ENCODE results near the gene TIAM2.

TIAM2 gene

DNA sequence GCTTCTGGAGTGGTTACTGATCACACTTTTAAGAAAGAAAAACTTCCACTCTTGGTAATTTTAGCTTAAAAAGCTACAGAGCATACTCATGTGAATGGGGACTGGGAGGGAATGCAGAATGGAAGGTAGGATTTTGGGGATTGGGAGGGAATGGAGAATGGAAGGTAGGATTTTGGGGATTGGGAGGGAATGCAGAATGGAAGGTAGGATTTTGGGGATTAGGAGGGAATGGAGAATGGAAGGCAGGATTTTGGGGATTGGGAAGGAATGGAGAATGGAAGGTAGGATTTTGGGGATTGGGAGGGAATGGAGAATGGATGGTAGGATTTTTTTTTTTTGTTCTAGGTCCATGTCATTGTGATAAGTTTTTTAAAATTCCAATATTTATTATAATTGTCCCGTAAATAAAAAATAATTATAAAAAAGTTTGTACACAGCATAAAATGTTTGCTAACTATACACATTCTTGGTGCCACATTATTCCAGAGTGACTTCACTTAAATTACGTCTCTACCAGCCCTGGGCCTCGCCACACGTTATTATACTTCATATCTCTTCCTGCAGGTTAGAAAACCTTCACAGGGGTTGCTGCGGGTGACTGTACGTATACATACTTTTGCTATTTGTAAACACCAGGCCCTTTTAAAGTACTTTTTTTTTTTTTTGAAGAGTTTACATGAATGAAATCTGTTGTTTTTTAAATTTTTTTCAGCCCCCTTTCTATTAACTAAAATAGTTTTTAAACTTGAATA lies 127.3 kb downstream of the TIAM2 start:
- DNase-seq (ENCODE audit: low read depth in 1 of 2, low spot score in 1 of 2), result no peak

DNA sequence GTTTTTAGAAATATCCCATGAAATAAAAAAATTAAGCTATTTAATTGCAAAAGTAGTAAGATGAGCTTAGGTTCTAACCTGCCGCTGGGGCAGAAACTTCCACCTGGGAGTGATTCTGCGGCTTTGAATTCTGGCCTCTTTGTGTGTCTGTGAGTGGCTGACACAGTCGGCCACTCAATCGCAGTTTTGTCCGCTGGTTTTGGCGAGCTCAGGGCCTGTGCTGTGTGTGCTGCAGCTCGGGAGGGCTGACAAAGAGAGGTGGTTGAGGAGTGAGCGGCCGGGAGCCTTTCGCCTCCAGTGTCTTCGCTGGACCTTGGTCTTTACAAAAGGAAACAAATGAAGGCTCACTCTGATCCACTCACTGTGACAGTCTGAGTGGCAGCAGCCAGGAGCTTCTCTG lies 128.4 kb downstream of the TIAM2 start:
- DNase-seq (ENCODE audit: low read depth in 1 of 2, low spot score in 1 of 2), result no peak

DNA sequence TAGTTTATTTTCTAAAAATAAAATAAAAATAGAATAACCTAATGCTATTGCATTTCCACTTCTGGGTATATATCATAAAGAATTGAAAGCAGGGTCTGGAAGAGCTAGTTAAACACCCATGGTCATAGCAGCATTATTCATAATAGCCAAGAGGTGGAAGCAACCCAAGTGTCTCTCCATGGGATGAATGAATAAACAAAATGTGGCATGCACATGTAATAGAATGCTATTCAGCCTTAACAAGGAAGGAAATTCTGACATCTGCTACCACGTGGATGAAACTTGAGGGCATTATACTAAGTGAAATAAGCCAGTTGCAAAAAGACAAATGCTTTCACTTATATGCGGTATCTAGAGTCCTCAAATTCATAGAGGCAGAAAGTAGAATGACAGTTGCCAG lies 130.8 kb downstream of the TIAM2 start:
- no peak for DNase-seq (ENCODE audit: low read depth in 1 of 2, low spot score in 1 of 2)

DNA sequence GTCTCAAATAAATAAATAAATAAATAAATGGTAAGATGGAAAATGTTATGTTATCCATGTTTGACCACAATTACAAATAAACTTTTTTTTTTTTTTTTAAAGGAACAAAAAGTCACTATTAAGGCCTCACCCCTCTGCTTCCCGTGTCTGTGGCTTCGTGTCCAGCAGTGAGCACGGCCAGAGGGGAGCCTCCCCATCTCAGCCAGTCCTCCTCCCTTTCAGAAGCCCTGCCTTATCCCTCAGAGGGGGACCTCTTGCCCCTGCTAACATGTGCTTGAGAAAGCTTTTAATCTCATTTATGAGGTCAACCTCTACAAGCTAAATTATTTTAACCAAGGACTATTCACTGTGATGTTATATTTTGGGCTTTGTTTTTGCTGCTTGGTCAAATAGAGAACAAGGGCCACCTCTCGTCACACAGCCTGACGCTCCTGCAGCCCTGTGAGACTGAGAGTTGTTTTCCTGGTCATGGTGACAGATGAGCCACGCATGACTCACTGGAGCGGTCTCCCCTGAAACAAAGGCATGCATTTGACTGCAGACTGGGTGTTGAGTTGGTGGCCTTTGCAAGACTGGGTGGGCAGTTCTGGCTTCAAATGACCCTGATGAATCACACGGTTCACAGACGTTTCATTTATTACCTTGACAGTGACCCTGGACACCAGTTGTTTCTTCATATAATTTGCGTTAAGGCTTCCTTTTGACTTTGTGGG lies 131.8 kb downstream of the TIAM2 start:
- DNase-seq (ENCODE audit: low read depth in 1 of 2, low spot score in 1 of 2), result peak in 1 of 2 donors; percentile 15

DNA sequence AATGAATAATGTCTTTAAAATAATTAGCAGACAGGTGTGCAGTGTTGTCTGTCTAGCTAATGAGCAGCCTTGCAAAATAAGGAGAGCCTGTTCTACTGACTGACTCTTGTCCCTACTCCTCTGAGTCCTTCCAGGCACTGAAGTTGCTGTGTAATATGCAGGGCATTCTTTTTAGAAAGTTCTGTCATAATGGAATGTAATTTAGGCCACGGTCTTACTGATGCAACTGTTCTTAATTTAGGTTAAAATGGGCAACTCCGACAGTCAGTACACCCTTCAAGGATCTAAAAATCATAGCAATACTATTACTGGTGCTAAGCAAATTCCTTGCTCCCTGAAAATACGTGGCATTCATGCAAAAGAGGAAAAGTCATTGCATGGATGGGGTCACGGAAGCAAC lies 133.9 kb downstream of the TIAM2 start:
- no peak for DNase-seq (ENCODE audit: low read depth in 1 of 2, low spot score in 1 of 2)

DNA sequence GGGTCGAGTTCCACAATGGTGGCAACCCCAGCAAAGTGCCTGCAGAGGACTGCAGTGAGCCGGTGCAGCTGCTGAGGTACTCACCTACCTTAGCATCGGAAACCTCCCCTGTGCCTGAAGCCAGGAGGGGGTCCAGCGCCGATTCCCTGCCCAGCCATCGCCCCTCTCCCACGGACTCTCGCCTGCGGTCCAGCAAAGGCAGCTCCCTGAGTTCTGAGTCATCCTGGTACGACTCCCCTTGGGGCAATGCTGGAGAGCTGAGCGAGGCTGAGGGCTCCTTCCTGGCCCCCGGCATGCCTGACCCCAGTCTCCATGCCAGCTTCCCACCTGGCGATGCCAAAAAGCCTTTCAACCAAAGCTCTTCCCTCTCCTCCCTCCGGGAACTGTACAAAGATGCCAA lies 134.6 kb downstream of the TIAM2 start:
- no peak for DNase-seq (ENCODE audit: low read depth in 1 of 2, low spot score in 1 of 2)

DNA sequence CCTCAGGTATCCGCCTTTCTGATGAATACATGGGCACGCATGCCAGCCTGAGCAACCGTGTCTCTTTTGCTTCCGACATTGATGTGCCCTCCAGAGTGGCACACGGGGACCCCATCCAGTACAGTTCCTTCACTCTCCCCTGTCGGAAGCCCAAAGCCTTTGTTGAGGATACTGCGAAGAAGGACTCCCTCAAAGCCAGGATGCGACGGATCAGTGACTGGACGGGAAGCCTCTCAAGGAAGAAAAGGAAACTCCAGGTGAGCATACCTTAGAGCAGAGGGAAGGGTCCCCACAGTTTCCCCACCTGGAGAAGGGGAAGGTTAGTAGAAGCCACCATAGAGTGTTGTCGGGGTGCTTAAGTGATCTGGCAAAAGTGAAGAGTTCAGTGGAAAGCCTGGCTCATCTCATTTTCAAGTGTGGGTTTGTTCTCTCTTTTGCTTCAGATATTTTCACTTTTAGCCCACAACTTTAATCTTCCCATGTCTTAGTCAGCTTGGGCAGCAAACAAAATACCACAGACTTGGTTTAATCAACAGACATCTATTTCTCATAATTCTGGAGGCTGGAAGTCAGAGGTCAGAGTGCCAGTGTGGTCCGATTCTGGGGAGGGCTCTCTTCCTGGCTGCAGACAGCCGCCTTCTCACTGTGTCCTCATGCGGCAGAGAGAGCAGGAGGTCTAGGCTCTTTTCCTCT lies 135.2 kb downstream of the TIAM2 start:
- no peak for DNase-seq (ENCODE audit: low read depth in 1 of 2, low spot score in 1 of 2)

DNA sequence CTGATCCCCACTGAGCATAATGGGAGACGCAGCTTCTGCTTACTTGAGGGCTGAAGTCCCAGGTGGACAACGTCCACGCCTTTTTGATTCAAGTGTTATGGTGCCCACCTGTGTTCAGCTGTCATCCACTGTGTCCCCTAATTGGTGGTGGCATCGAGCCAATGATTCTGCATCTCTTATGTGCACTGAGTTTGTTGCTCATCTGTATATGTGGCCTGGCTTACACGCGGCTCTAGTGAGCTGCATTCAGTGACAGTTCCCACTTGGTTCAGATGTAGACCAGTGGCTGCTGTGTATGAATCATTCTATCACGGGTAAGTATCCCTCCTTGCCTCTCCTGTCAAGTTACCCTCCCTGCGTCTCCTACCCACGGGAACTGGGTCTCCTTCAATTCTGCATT lies 137.5 kb downstream of the TIAM2 start:
- DNase-seq (ENCODE audit: low read depth in 1 of 2, low spot score in 1 of 2), result no peak

DNA sequence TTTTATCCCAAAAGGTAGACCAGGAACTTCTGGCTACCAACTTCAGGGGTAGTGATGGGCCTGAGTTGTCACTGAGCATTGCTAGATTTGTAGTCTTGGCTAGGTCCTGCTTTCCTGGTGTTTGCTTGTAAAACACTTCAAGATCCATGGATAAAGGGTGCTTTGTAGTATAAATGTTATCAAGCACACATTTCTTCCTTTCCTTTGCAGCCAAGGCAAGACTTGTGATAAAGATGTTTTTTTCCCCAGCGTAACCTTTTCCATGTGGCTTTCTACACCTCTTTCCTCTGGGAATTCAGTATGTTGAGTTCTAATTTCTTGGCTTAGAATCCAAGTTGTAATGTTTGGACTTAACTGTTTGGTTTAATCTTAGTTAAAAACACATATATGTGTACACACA lies 145.9 kb downstream of the TIAM2 start:
- no peak for DNase-seq (ENCODE audit: low read depth in 1 of 2, low spot score in 1 of 2)

DNA sequence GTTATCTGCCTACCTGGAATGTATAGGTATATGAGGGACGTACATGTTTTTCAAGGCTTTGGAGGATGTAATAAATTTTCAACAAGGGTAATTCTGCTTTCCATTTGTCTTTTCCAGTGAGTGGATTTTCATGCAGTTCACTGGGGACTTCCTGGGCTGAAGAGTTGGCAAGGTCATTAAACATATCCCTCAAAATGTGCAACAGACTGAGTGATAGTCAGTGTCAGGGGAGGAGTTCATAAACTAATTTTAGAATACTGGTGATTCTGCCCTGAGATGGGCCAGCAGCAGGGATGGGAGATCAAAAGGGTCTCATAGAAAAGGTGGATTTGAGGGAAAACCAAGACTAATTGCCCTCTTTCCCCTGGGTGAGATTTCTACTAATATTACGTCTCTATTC lies 146.4 kb downstream of the TIAM2 start:
- DNase-seq (ENCODE audit: low read depth in 1 of 2, low spot score in 1 of 2), result no peak

DNA sequence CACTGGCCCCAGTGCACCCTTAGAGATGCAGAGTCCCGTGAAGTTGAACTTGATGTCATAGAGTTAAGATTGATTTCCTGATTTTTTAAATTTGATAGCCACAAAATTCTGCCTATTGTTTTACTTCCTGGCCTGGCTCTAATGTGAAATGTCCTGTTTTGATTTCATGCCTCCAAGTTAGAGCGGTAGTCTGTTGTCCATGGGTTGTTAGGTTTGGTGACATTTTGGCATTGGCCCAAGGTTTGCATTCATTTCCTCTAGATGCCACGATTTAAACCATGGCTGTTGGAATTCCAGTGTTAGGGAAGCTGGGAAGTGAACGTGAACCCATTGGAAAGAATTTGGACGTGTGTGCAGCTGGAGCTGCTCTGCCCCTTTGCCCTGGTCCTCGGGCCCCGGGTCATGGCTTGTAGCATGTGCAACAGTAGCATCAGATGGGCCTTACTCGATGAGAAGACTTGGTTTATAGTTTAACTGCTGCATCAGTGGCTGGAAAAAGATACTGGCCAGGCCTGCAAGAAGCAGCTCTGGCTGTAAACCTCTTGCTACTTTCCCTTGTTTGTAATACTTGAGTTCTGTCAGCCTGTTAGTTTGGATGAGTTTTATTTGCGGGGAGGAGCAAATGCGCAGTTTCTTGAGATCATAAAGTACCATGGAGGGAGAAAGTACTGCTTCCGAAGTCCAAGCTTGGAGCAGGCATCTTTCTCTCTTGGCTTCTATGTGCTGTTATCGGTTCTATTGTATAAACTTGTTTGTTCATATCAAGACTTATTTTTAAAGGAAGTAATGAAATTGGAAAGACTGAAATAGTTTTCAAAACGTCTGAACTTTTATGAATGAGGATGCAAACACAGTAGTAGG lies 147.3 kb downstream of the TIAM2 start:
- DNase-seq (ENCODE audit: low read depth in 1 of 2, low spot score in 1 of 2), result no peak

DNA sequence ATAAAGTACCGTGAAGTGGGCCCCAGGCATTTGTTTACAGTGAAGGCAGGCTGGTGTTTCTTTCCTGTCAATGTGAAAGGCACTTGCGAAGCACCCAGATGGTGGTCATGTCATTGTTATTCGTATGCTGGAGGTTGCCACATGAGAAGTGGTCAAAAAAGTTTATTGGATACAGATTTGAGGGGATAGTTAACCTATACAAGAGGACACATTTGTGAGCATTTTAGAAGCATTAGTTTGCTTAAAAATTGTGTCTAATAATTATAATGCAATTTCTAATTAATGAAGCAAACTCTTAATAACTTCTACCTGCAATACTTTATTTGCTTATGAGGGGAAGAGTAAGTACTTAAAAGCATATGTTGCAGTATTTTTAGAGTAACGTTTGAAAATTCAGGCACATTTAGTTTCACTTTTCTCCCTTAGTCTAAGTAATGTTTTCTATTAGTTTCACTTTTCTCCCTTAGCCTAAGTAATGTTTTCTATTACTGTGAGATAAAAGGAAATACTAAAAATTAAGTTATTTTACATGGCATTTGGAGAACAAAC lies 148.0 kb downstream of the TIAM2 start:
- DNase-seq (ENCODE audit: low read depth in 1 of 2, low spot score in 1 of 2), result no peak

DNA sequence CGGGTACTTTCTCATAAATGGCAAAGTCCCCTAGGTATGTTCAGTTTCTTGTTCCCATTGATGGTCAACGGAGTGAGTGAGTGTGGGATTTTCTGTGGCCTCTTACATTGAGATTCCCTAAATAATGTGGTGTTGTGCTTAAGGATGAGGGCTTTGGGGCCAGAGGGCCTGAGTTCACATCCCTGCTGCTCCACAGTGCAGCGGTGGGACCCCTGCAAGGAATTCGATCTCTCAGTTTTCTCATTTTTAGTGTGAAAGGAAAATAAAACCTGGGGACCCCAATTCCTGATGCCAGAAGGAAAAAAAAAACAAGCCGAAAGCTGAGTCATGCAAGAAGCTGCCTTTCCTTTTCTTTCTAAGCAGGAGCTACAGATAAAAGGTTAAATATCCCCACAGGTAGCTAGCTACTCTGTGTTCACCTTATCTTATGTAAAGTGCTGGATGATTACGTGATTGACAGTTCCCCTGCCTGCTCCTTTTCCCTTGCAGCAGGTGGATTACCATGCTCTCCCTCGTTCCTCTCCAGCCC lies 148.5 kb downstream of the TIAM2 start:
- DNase-seq (ENCODE audit: low read depth in 1 of 2, low spot score in 1 of 2), result no peak

DNA sequence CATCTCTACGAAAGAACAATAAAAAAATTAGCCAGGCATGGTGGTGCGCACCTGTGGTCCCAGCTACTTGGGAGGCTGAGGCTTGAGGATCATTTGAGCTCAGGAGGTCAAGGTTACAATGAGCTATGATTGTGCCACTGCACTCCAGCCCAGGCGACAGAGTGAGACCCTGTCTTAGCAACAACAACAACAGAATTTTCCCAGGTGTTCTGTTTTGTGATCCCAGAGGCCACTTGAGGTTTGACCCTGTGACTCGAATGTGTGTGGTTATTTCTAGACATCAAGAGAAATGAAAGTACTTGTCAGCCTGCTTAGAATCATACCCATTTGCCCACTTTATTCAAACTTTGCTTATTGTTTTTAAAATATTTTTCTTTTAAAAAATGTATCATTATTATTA lies 151.1 kb downstream of the TIAM2 start:
- no peak for DNase-seq (ENCODE audit: low read depth in 1 of 2, low spot score in 1 of 2)

DNA sequence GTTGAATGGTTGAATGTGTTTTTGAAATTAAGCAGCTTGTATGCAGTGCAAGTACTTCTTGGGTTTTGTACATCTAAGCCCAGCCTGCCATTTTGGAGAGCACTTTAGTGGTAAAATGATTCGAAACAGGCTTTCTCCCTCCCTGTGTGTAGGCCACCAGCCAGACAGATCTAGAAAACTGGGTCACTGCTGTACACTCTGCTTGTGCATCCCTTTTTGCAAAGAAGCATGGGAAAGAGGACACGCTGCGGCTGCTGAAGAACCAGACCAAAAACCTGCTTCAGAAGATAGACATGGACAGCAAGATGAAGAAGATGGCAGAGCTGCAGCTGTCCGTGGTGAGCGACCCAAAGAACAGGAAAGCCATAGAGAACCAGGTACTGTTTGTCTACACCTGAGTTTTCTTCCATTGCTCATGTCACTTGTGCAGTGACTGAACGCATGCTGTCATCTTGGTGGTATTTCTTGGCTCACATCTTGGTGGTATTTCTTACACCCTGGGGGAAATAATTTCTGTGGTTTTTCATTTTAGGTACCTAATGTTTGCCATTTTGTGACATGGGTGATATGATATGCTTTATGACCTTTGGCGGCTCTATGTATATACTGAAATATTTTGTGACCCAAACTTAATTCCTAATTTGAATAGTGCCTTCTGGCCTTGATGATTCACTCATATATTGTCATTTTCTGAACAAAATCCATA lies 153.0 kb downstream of the TIAM2 start:
- DNase-seq (ENCODE audit: low read depth in 1 of 2, low spot score in 1 of 2), result no peak

DNA sequence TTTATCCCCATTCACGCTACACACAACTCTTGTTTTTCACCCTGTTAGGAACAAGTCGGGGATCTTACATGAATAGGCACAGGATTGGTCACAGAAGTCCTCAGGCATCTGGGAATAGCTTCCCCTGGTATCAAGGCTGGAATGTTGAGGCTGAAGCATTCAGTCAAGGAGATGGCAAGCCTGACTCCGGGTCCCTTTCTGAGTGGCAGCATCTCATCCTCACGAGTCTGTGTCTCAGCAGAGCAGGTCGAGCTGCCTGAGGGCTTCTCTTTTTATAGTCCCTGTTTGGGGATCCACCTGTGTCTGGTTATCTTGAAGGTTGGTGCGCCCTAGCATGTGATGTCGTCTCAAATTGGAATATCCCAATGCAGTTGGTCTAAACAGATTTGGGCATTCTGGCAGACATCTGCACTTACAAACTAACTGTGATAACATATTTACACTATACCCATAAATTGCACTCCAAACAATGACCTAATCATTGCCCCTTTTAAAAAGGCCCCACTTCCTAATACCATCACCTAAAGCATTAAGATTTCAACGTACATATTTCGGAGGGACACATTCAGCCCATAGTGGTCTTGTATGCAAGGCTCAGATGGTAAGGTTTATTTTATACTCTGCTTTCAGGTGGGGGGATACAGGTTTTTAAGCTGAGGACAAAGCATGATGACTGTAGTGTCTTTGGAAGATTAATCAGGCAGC lies 156.0 kb downstream of the TIAM2 start:
- no peak for DNase-seq (ENCODE audit: low read depth in 1 of 2, low spot score in 1 of 2)

DNA sequence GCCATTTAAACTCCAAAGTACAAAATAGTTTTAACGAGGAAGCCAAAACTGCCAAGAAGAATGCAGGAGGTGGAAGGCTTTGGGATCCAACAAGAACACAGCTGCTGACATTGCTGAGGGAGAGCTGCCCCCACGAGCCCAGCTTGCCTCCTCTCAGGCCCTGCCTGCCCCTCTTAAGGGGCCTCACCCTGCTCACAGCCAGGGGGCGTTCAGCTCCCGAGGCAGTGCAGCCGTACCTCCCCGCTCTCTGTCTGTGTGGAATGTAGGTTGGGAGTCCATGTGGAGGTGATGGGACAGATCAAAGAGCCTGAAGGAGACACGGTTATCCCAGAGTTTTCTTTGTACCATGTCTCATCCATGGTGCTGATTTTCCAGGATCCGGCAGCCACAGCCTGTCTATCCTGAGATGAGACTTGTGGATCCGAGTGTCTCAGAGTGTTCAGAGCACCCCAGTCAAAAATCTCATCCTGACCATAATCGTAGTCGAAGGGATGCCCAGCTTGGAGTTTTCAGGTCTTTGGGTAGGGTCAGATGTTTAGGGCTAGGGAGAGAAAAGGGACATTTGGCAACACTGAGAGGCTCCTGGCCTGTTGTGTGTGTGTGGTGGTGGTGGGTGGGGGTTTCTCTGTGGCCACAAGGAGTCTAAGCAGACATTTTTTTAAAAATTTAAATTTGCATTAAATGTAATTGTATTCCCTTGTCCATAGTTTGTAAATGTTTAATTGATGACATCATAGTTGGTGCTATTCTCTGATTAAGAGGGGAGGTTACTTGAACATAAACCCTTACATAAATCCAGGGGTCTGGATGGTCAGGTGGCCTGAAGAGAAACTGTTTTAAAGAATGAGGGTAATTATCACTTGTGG lies 157.3 kb downstream of the TIAM2 start:
- DNase-seq (ENCODE audit: low read depth in 1 of 2, low spot score in 1 of 2), result no peak

DNA sequence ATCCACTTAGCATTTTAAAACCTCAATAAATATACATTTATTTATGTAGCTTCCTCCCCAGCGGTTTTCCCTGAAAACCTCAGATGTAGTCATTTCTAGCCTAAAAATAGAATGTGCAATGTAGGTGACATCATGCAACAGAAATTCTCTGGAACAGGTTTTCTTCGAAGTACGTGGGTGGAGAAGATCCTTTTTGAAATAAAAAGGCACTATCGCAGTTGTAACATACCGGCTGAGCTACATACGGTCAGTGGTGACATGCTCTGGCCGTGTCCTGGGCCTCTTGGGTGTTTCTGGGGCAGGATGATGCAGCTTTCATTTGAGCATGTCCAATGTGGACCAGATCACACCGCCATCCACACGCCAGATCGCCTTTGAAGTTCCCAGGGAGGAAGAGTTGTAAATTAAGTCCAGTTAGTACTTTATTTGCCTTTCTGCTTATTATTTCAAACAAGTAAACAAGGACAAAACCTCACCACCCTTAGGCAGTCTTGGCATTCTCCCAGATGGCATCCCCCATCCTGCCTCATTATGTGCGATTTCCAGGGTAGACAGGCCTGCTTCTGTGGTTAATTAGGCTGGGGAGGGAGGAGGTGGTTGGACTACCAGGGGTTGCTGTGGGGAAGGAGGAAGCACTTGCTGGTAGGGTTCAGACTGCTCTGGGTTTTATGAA lies 159.2 kb downstream of the TIAM2 start:
- DNase-seq (ENCODE audit: low read depth in 1 of 2, low spot score in 1 of 2), result no peak

All from activated T-helper 1 cell treated with anti-CD3 and anti-CD28 coated beads, Interleukin-2, amount 50 U/mL, for 16 hours (primary cell).